CD8-positive, alpha-beta memory T cell (primary cell): ENCODE results near the gene ABCC9. TPM values are rescaled to one million over a fixed set of nuclear protein-coding genes. Genes with fewer than 3 reads are reported as not detected.
A peak's percentile ranks its signal among the peaks of the same experiment; 100 is the strongest.

ENCODE experiments used
- CTCF ChIA-PET: fragments of 350-600 bp; sonication (Branson Sonifier 250); formaldehyde crosslinking; loops from one replicate; lab custom pipeline; 2021; ENCODE audit warnings: antibody characterized with exemption; lab: Charles Lee
- POLR2A ChIA-PET: fragments of 350-600 bp; sonication (Branson Sonifier 250); formaldehyde crosslinking; loops from one replicate; lab custom pipeline; 2021; ENCODE audit warnings: antibody characterized with exemption; lab: Charles Lee
- DNase-seq, 5 donors: peaks; one replicate each; pipeline versions ENCODE4 v3.0.0 to v3.0.0-alpha.2; 2020 to 2022; ENCODE audit warnings: mixed read lengths in 1 of 5
- H3K27ac ChIP-seq: one replicate; pipeline ENCODE4 v1.7.0; 2013; ENCODE audit warnings: low read depth, mild to moderate bottlenecking, low read length, moderate library complexity
- H3K27me3 ChIP-seq: 2 replicates; pipeline ENCODE4 v1.7.0; 2013; ENCODE audit warnings: low read length, mild to moderate bottlenecking; ENCODE audit not compliant: insufficient read depth, poor library complexity, severe bottlenecking
- H3K36me3 ChIP-seq: 2 replicates; pipeline ENCODE4 v1.7.0; 2013; ENCODE audit warnings: mild to moderate bottlenecking, low read length, moderate library complexity; ENCODE audit not compliant: insufficient read depth
- H3K4me1 ChIP-seq: 2 replicates; pipeline ENCODE4 v1.7.0; 2013; ENCODE audit warnings: mild to moderate bottlenecking, low read length, moderate library complexity; ENCODE audit not compliant: insufficient read depth
- H3K4me3 ChIP-seq: 2 replicates; pipeline ENCODE4 v1.7.0; 2013; ENCODE audit warnings: mild to moderate bottlenecking, low read length
- H3K9me3 ChIP-seq: 2 replicates; pipeline ENCODE4 v1.7.0; 2013; ENCODE audit warnings: mild to moderate bottlenecking, low read length
- H3K27ac Mint-ChIP-seq, 8 donors: one replicate each; pipeline ENCODE4 v1.8.0; 2020 to 2021; ENCODE audit warnings: mixed read lengths in 8 of 8, mild to moderate bottlenecking in 6 of 8, inconsistent platforms in 3 of 8, moderate library complexity in 3 of 8
- H3K27me3 Mint-ChIP-seq, 2 donors: one replicate each; pipeline ENCODE4 v1.8.0; 2020 to 2021; ENCODE audit warnings: mixed read lengths in 2 of 2, mild to moderate bottlenecking in 1 of 2, moderate library complexity in 1 of 2
- H3K36me3 Mint-ChIP-seq, 3 donors: one replicate each; pipeline ENCODE4 v1.8.0; 2020 to 2021; ENCODE audit warnings: mixed read lengths in 3 of 3, inconsistent platforms in 1 of 3, mild to moderate bottlenecking in 1 of 3
- H3K4me1 Mint-ChIP-seq, 3 donors: one replicate each; pipeline ENCODE4 v1.8.0; 2020 to 2021; ENCODE audit warnings: mixed read lengths in 3 of 3, inconsistent platforms in 1 of 3, mild to moderate bottlenecking in 1 of 3
- H3K4me3 Mint-ChIP-seq, 7 donors: one replicate each; pipeline ENCODE4 v1.8.0; 2020 to 2021; ENCODE audit warnings: mixed read lengths in 7 of 7, mild to moderate bottlenecking in 6 of 7, moderate library complexity in 4 of 7, inconsistent platforms in 2 of 7
- H3K9me3 Mint-ChIP-seq, 5 donors: one replicate each; pipeline ENCODE4 v1.8.0; 2020 to 2022; ENCODE audit warnings: mixed read lengths in 5 of 5, mild to moderate bottlenecking in 3 of 5, moderate library complexity in 2 of 5, inconsistent platforms in 1 of 5
- polyA plus RNA-seq: library from polyadenylated mRNA; unstranded; fragments of 300-500 nt; fragmentation: Illumina TruSeq; gene quantifications from one replicate; pipeline ENCODE4 v1.2.3, GENCODE V29; 2021
- total RNA-seq, 2 experiments: library from RNA; stranded (reverse); gene quantifications; one replicate each; pipeline ENCODE4 v1.2.3, GENCODE V29; 2021

The ABCC9 gene
- total and polyA plus RNA-seq, 3 experiments from 2014 or later = not detected

DNA sequence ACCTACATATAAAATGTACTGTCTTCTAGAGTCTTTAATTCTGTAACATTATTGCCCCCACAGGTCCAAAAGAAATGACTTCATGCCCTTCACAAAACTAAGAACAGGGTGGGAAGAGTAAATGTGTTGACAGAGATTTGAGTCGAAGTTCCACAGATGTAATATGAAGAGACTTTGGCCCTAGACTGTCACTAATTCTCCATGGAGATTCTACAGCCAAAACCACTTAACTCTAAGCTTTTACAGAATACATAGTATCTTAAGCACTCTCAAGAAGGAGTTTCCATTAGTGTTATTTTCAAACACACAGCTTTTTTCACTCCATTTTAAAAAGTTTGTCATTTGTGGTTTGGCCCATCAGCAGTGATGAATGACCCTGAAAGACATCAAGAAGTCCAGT, 56.3 kb downstream of the ABCC9 start:
- Mint-ChIP-seq H3K9me3 (peaks cover 0 to 3% (median 0%) of the 10 kb centered on the region in 5 donors), H3K27me3 (peaks cover 0 to 10% of the 10 kb centered on the region in 2 donors), H3K4me3 (no peak overlapping the region), H3K27ac (no peak overlapping the region), H3K36me3 (no peaks in the 10 kb centered on the region), H3K4me1 (no peaks in the 10 kb centered on the region)
- Histone ChIP-seq H3K4me1 (no peaks in the 10 kb centered on the region), H3K36me3 (no peaks in the 10 kb centered on the region), H3K27ac (no peak overlapping the region), H3K9me3 (no peaks in the 10 kb centered on the region), H3K27me3 (no peaks in the 10 kb centered on the region), H3K4me3 (no peak overlapping the region)
- ChIA-PET CTCF (no interaction called here), POLR2A (no interaction called here)
- no peak for DNase-seq

DNA sequence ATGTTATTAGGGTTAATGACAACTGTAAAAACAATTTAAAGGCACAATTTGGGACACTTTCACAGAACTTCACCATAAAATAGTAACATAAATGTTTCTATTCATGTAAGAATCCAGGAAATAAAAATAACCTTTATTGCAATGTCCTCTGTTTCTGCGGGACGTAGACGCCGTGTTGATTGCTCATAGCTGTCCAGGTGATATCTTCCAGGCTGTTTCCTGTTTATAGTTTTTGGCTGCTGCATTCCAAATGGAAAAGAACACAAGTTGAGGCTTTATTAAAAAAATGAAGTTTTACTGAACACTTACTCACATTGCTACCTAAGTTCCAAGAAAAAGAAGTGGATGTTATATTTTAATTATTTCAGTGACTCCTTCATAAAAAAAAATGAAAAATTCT, 58.6 kb downstream of the ABCC9 start:
- H3K36me3 Mint-ChIP-seq = no peaks in the 10 kb centered on the region
- no peak for DNase-seq
- Histone ChIP-seq H3K27me3 (no peaks in the 10 kb centered on the region), H3K4me1 (no peaks in the 10 kb centered on the region), H3K4me3 (no peak overlapping the region), H3K36me3 (no peaks in the 10 kb centered on the region), H3K27ac (no peak overlapping the region), H3K9me3 (no peaks in the 10 kb centered on the region)
- ChIA-PET CTCF (no interaction called here), POLR2A (no interaction called here)
- H3K4me1 Mint-ChIP-seq = no peaks in the 10 kb centered on the region
- H3K4me3 Mint-ChIP-seq = no peak overlapping the region
- peaks cover 0 to 3% (median 0%) of the 10 kb centered on the region in 5 donors for H3K9me3 Mint-ChIP-seq
- peaks cover 0 to 10% of the 10 kb centered on the region in 2 donors for H3K27me3 Mint-ChIP-seq
- no peak overlapping the region for H3K27ac Mint-ChIP-seq

DNA sequence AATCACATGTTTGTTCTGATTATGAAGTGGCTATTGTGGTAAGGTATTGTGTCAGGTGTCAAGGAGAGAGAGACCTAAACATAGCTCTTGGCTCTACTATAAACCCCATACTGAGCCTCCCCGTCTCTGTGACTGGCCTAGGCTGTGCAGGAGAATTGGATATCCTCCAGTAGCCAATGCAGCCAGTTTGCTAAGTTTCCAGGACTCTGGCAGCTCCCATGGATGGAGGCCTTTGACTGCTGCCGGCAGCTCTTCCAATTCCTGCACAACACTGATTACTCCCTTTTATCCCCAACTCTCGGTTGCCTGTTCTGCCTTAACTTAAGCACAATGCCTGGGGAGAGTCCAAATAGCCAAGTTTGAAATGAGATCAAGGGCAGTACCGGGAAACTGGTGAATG, 59.3 kb downstream of the ABCC9 start:
- Mint-ChIP-seq H3K27me3 (peaks cover 0 to 10% of the 10 kb centered on the region in 2 donors), H3K9me3 (peaks cover 0 to 5% (median 0%) of the 10 kb centered on the region in 5 donors), H3K4me1 (no peaks in the 10 kb centered on the region), H3K27ac (peak overlapping the region in 1 of 8 donors; percentile 56), H3K4me3 (no peak overlapping the region), H3K36me3 (no peaks in the 10 kb centered on the region)
- Histone ChIP-seq H3K9me3 (no peaks in the 10 kb centered on the region), H3K27me3 (no peaks in the 10 kb centered on the region), H3K4me3 (no peak overlapping the region), H3K4me1 (no peaks in the 10 kb centered on the region), H3K36me3 (no peaks in the 10 kb centered on the region), H3K27ac (no peak overlapping the region)
- no peak for DNase-seq
- ChIA-PET POLR2A (no interaction called here), CTCF (no interaction called here)

- POLR2A ChIA-PET = no interaction called here
- CTCF ChIA-PET = no interaction called here
- no peaks in the 10 kb centered on the region for H3K4me1 Mint-ChIP-seq
- H3K27ac Mint-ChIP-seq = no peak overlapping the region
- H3K4me1 ChIP-seq = no peaks in the 10 kb centered on the region
- no peaks in the 10 kb centered on the region for H3K27me3 ChIP-seq
- H3K4me3 Mint-ChIP-seq = no peak overlapping the region
- H3K27ac ChIP-seq = no peak overlapping the region
- H3K36me3 ChIP-seq = no peaks in the 10 kb centered on the region
- H3K36me3 Mint-ChIP-seq = no peaks in the 10 kb centered on the region
- H3K27me3 Mint-ChIP-seq = peaks cover 0 to 6% of the 10 kb centered on the region in 2 donors
- H3K9me3 ChIP-seq = no peaks in the 10 kb centered on the region
- DNase-seq = no peak
- H3K4me3 ChIP-seq = no peak overlapping the region
- peaks cover 0 to 3% (median 0%) of the 10 kb centered on the region in 5 donors for H3K9me3 Mint-ChIP-seq
Observed at GRCh38 chr12:21879312-21879711, 61.9 kb downstream of the ABCC9 start.

DNA sequence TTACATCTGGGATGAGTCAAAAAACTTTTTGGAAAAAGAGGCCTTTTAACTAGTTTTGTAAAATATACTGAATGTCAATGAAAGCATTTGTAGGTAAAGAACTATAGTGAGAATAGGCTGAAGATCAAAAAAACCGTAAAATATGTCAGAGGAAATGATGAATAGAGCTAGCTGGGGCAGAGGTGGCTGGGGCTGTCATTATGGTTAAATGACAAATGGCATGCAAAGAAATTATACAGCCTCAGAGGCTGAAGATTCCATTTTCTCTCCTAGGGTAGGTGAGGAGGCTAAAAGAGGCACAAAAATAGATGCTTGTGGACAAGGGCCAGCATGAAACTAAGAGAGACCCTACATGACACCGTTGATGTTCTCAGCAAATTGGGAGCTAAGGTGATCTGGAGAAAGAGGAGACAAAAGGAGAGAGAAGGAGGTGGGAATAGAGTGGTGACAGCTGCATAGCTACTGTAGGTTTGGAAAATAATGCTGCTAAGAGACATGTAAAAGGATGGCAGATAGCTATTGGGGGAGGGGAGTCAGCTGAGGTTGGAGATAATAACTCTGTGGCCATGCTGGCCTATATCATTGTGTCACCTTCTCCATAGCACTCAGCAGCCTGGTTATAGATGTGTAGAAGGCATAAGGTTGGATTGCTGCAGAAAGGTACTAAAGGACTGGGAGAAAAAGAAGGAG, 63.8 kb downstream of the ABCC9 start:
- Mint-ChIP-seq H3K27ac (no peak overlapping the region), H3K36me3 (no peaks in the 10 kb centered on the region), H3K9me3 (peaks cover 0 to 7% (median 2%) of the 10 kb centered on the region in 5 donors), H3K4me1 (no peaks in the 10 kb centered on the region), H3K27me3 (peaks cover 0 to 13% of the 10 kb centered on the region in 2 donors), H3K4me3 (no peak overlapping the region)
- Histone ChIP-seq H3K9me3 (no peaks in the 10 kb centered on the region), H3K4me1 (no peaks in the 10 kb centered on the region), H3K27me3 (no peaks in the 10 kb centered on the region), H3K36me3 (no peaks in the 10 kb centered on the region), H3K4me3 (no peak overlapping the region), H3K27ac (no peak overlapping the region)
- no peak for DNase-seq
- POLR2A ChIA-PET = no interaction called here
- CTCF ChIA-PET = no interaction called here

DNA sequence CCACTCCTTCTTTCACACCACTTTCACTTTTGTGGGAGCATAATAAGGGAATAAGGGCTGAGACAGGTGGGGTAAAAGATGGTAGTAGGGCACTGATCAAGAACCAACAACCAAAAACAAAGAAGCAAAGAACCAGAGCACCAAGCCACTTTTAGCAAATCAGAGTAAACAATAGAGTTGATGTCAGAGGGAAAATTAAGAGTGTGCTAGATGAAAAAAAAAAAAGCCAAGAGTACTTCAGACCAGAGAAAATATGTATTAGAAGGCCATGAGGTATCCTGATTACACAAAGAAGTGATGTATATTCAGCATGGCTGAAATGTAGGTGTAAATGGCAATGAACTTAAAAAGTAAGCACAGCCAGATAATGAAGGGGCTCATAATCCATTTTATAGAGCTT, 75.4 kb downstream of the ABCC9 start:
- CTCF ChIA-PET = no interaction called here
- Histone ChIP-seq H3K9me3 (no peaks in the 10 kb centered on the region), H3K4me1 (no peaks in the 10 kb centered on the region), H3K27me3 (no peaks in the 10 kb centered on the region), H3K4me3 (no peak overlapping the region), H3K36me3 (no peaks in the 10 kb centered on the region), H3K27ac (no peak overlapping the region)
- no peaks in the 10 kb centered on the region for H3K4me1 Mint-ChIP-seq
- H3K27ac Mint-ChIP-seq = no peak overlapping the region
- DNase-seq = no peak
- POLR2A ChIA-PET = no interaction called here
- H3K4me3 Mint-ChIP-seq = no peak overlapping the region
- H3K27me3 Mint-ChIP-seq = peaks cover 0 to 2% of the 10 kb centered on the region in 2 donors
- H3K9me3 Mint-ChIP-seq = peaks cover 0 to 2% (median 0%) of the 10 kb centered on the region in 5 donors
- H3K36me3 Mint-ChIP-seq = no peaks in the 10 kb centered on the region

DNA sequence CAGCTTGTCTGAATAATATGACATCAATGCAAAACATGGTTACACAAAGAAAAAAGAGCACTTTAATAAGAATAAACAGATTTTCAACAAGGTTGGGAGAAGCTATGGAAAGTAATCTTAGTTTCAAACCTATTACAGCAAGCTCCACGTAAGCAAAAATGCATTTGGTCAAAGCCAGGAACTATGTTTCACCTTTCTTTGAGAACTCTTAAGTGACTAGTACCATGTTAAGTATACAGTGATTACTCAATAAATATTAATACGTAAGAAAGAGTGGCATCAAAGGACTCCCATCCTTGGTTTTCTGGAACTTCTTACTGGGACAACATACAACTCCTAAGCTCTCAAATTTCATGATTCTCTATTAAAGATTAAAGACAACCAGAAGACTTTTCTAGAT, 80.7 kb downstream of the ABCC9 start:
- no peaks in the 10 kb centered on the region for H3K4me1 Mint-ChIP-seq
- H3K36me3 ChIP-seq = no peaks in the 10 kb centered on the region
- H3K4me3 ChIP-seq = no peak overlapping the region
- H3K9me3 ChIP-seq = no peaks in the 10 kb centered on the region
- H3K27ac Mint-ChIP-seq = no peak overlapping the region
- H3K9me3 Mint-ChIP-seq = no peaks in the 10 kb centered on the region
- POLR2A ChIA-PET = no interaction called here
- H3K4me3 Mint-ChIP-seq = no peak overlapping the region
- CTCF ChIA-PET = no interaction called here
- peaks cover 2 to 7% of the 10 kb centered on the region in 2 donors for H3K27me3 Mint-ChIP-seq
- DNase-seq = no peak
- no peak overlapping the region for H3K27ac ChIP-seq
- no peaks in the 10 kb centered on the region for H3K36me3 Mint-ChIP-seq
- no peaks in the 10 kb centered on the region for H3K27me3 ChIP-seq
- H3K4me1 ChIP-seq = no peaks in the 10 kb centered on the region

GRCh38 chr12:21860128-21860527, 81.1 kb downstream of the ABCC9 start:
- Mint-ChIP-seq H3K27ac (no peak overlapping the region), H3K36me3 (no peaks in the 10 kb centered on the region), H3K4me3 (no peak overlapping the region), H3K4me1 (no peaks in the 10 kb centered on the region), H3K9me3 (no peaks in the 10 kb centered on the region), H3K27me3 (peaks cover 2 to 7% of the 10 kb centered on the region in 2 donors)
- Histone ChIP-seq H3K27ac (no peak overlapping the region), H3K9me3 (no peaks in the 10 kb centered on the region), H3K4me3 (no peak overlapping the region), H3K4me1 (no peaks in the 10 kb centered on the region), H3K27me3 (no peaks in the 10 kb centered on the region), H3K36me3 (no peaks in the 10 kb centered on the region)
- DNase-seq = no peak
- ChIA-PET POLR2A (no interaction called here), CTCF (no interaction called here)
